ENCODE measurements around the gene DCTPP1. TPM values are rescaled to one million over a fixed set of nuclear protein-coding genes. Genes with fewer than 3 reads are reported as not detected.
A peak's percentile ranks its signal among the peaks of the same experiment; 100 is the strongest.

The DCTPP1 gene
- total and polyA plus RNA-seq, 2 of the 13 experiments (the other 11 are each of a cell fraction or from before 2014, with no cell fraction given): 54.8 to 74.4 TPM

DNA sequence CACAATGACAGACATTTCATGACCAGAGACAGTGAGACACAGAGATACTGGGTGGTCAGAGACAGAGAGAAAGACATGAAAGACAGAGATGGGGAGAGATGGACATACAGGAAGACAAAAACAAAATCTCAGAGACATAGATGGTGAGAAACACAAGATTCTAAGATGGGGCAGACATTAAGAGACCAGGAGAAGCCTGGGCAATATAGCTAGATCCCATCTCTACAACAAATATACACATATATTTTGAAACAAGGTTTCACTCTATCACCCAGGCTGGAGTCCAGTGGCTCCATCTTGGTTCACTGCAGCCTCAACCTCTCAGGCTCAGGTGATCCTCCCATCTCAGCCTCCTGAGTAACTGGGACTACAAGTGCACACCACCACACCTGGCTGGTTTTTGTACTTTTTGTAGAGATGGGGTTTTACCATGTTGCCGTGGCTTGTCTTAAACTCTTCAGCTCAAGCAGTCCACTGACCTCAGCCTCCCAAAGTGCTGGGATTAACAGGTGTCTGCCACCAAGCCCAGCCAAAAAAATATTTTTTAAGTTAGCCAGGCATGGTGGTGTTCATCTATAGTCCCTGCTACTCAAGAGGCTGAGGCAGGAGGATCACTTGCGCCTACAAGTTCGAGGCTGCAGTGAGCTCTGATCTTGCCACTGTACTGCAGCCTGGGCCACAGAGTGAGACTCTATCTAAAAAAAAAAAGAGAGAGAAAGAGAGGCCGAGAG, 49.6 kb downstream of the DCTPP1 start:
- no peak overlapping the region for H2AFZ ChIP-seq (ENCODE audit: low read length)
- ChIA-PET CTCF (ENCODE audit: low intra/inter-chr PET ratio, low total read pairs) (no interaction called here), POLR2A (interaction anchor here (1.4 to 1.5 kb wide), 2 partner anchors 9 to 22 kb away, joined by 5 to 6 read pairs; no protein-coding TSS in a partner anchor)
- in situ Hi-C loops (cut with HindIII; ENCODE audit: extremely low pct_ligation_motif_present, low pct_unique_long_range_greater_than_20kb) (no loop called here), intact Hi-C loops (cut with micrococcal nuclease; ENCODE audit: unreplicated experiment) (no loop called here)
- no peak for DNase-seq (ENCODE audit: low spot score)
- TF ChIP-seq RORA (CRISPR knock-in tag; IDR thresholded peaks at IDR 0.05): no peak
- peak; percentile 67; the same call in 1 of the 2 replicates for TF ChIP-seq ZNF121 (CRISPR knock-in tag; IDR thresholded peaks at IDR 0.05)
- no peak for TF ChIP-seq ZNF619 (CRISPR knock-in tag; IDR thresholded peaks at IDR 0.05)
- 0 out of 2 replicates have a peak, but pooled peaks have one; percentile 44 for TF ChIP-seq FOXM1 (CRISPR knock-in tag; IDR thresholded peaks at IDR 0.05)
- no peak for TF ChIP-seq SALL1 (CRISPR knock-in tag; IDR thresholded peaks at IDR 0.05)
- no peak for FAIRE-seq
- H3K27ac ChIP-seq (ENCODE audit: extremely low read length, insufficient read depth, low read length): no peak overlapping the region
- 93% methylated on average over 4 of the region's 4 CpGs for WGBS (ENCODE audit: low lambda C conversion rate)
- no peak for ATAC-seq
- H3K79me2 ChIP-seq (ENCODE audit: insufficient read depth, low read length): peaks cover 2% of the 10 kb centered on the region
- no peaks in the 10 kb centered on the region for H3K36me3 ChIP-seq (replicated peaks in 1 of 2; ENCODE audit: control insufficient read depth in 1 of 2, insufficient read depth in 2 of 2, low read length in 2 of 2)
- H4K20me1 ChIP-seq (ENCODE audit: insufficient read depth, low read length): no peaks in the 10 kb centered on the region
- no peaks in the 10 kb centered on the region for H3K9me3 ChIP-seq (ENCODE audit: low read length)
- no peak overlapping the region for H3K4me3 ChIP-seq (replicated peaks in 1 of 3; ENCODE audit: insufficient read depth in 1 of 3, low read depth in 2 of 3, low read length in 3 of 3)
- no peaks in the 10 kb centered on the region for H3K27me3 ChIP-seq (ENCODE audit: control insufficient read depth in 1 of 2, insufficient read depth in 2 of 2, low read length in 2 of 2)
- no TSS peak for BruUV-seq (replicated peaks)
- peaks cover 52% of the 10 kb centered on the region for H3K4me1 ChIP-seq (ENCODE audit: insufficient read depth, low read length)
- H3K4me2 ChIP-seq (ENCODE audit: low read depth, low read length): no peak overlapping the region
- H3K9ac ChIP-seq (ENCODE audit: insufficient read depth, low read depth, low read length): no peak overlapping the region

DNA sequence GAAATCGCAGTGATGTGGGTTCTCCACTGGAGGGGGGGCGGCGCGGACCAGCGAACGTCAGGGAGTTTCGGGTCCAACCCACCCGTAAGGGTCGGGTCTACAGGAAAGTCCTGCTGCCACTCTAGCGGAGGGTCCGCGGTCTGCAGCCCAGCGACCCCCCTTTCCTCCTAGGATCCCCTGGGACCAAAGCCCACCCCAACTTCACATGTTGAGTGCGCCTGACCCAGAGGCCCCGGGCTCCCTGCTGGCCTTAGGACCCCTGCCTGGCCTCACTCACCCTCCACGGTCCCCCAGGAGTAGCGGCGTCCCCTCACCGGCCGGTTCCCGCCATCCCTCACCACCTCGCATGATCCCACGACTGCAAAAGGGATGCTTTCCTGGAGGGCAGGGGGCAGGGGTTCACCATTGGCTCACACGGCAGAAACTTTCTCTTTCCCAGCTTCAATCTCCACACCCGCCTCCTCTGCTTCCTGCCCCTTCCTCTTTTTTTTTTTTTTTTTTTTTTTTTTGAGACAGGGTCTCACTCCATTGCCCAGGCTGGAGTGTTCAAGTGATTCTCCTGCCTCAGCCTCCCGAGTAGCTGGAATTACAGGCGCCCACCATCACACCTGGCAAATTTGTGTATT, 50.6 kb downstream of the DCTPP1 start:
- WGBS (ENCODE audit: low lambda C conversion rate): 29% methylated on average over 24 of the region's 27 CpGs
- ChIA-PET POLR2A (interaction anchor here (0.8 to 1.5 kb wide), 3 partner anchors 16 to 26 kb away, joined by 3 to 6 read pairs (median 5); partner anchors contain the start of gene ZNF48), CTCF (ENCODE audit: low intra/inter-chr PET ratio, low total read pairs) (no interaction called here)
- peak overlapping the region; percentile 97 for H3K4me2 ChIP-seq (ENCODE audit: low read depth, low read length)
- H3K9me3 ChIP-seq (ENCODE audit: low read length): no peaks in the 10 kb centered on the region
- intact Hi-C loops (cut with micrococcal nuclease; ENCODE audit: unreplicated experiment): loop anchor here (2.0 kb wide), 1 partner anchor 56 kb away; no protein-coding TSS in a partner anchor
- peaks cover 2% of the 10 kb centered on the region for H3K79me2 ChIP-seq (ENCODE audit: insufficient read depth, low read length)
- no peaks in the 10 kb centered on the region for H3K27me3 ChIP-seq (ENCODE audit: control insufficient read depth in 1 of 2, insufficient read depth in 2 of 2, low read length in 2 of 2)
- H2AFZ ChIP-seq (ENCODE audit: low read length): no peak overlapping the region
- H3K4me3 ChIP-seq (replicated peaks in 1 of 3; ENCODE audit: insufficient read depth in 1 of 3, low read depth in 2 of 3, low read length in 3 of 3): peak overlapping the region; percentile 71 to 97 (median 80)
- no TSS peak for BruUV-seq (replicated peaks)
- in situ Hi-C loops (cut with HindIII; ENCODE audit: extremely low pct_ligation_motif_present, low pct_unique_long_range_greater_than_20kb): no loop called here
- peaks cover 52% of the 10 kb centered on the region for H3K4me1 ChIP-seq (ENCODE audit: insufficient read depth, low read length)
- no peak for DNase-seq (ENCODE audit: low spot score)
- peak overlapping the region; percentile 78 for H3K9ac ChIP-seq (ENCODE audit: insufficient read depth, low read depth, low read length)
- H3K36me3 ChIP-seq (replicated peaks in 1 of 2; ENCODE audit: control insufficient read depth in 1 of 2, insufficient read depth in 2 of 2, low read length in 2 of 2): no peaks in the 10 kb centered on the region
- peak overlapping the region; percentile 90 for H3K27ac ChIP-seq (ENCODE audit: extremely low read length, insufficient read depth, low read length)
- no peaks in the 10 kb centered on the region for H4K20me1 ChIP-seq (ENCODE audit: insufficient read depth, low read length)
- ATAC-seq: no peak
- FAIRE-seq: no peak
- TF ChIP-seq ATF5 (CRISPR knock-in tag; IDR thresholded peaks at IDR 0.05; ENCODE audit: low read depth): no peak
- peak; percentile 73 for TF ChIP-seq SRSF1 (optimal IDR thresholded peaks at IDR 0.05; ENCODE audit: low read depth, low read length)
- TF ChIP-seq ZBTB38 (CRISPR knock-in tag; IDR thresholded peaks at IDR 0.05): peak; percentile 57; the same call in 1 of the 2 replicates
- TF ChIP-seq, protein P1, sequence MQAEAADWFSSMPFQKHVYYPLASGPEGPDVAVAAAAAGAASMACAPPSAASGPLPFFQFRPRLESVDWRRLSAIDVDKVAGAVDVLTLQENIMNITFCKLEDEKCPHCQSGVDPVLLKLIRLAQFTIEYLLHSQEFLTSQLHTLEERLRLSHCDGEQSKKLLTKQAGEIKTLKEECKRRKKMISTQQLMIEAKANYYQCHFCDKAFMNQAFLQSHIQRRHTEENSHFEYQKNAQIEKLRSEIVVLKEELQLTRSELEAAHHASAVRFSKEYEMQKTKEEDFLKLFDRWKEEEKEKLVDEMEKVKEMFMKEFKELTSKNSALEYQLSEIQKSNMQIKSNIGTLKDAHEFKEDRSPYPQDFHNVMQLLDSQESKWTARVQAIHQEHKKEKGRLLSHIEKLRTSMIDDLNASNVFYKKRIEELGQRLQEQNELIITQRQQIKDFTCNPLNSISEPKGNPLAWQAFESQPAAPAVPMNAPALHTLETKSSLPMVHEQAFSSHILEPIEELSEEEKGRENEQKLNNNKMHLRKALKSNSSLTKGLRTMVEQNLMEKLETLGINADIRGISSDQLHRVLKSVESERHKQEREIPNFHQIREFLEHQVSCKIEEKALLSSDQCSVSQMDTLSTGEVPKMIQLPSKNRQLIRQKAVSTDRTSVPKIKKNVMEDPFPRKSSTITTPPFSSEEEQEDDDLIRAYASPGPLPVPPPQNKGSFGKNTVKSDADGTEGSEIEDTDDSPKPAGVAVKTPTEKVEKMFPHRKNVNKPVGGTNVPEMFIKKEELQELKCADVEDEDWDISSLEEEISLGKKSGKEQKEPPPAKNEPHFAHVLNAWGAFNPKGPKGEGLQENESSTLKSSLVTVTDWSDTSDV (CRISPR knock-in tag; IDR thresholded peaks at IDR 0.05): peak; percentile 19; the same call in 1 of the 2 replicates
- TF ChIP-seq, protein P2, sequence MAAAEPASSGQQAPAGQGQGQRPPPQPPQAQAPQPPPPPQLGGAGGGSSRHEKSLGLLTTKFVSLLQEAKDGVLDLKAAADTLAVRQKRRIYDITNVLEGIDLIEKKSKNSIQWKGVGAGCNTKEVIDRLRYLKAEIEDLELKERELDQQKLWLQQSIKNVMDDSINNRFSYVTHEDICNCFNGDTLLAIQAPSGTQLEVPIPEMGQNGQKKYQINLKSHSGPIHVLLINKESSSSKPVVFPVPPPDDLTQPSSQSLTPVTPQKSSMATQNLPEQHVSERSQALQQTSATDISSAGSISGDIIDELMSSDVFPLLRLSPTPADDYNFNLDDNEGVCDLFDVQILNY (CRISPR knock-in tag; conservative IDR thresholded peaks at IDR 0.05): no peak
- peak; percentile 17; the same call in 1 of the 2 replicates for TF ChIP-seq ZNF441 (CRISPR knock-in tag; IDR thresholded peaks at IDR 0.05; ENCODE audit: borderline replicate concordance)
- TF ChIP-seq ZNF792 (CRISPR knock-in tag; IDR thresholded peaks at IDR 0.05): no peak
- 0 out of 2 replicates have a peak, but pooled peaks have one; percentile 3 for TF ChIP-seq PCBP1 (IDR thresholded peaks at IDR 0.05; ENCODE audit: borderline replicate concordance, low read depth, low read length)

Measured in HepG2 (cell line).